DMS153 treated with DMSO at 0.1 percent for 48 hours (cell line): ENCODE measurements around the gene FAM53A.
"Not testable (repeated sequence)": the region's sequence is repeated elsewhere in the genome, so short reads cannot be mapped to it uniquely, and the experiment has no call there.

Experiments used
- DNase-seq: peaks from one replicate; lab custom pipeline; 2025; ENCODE audit not compliant: unreplicated experiment; lab: John Stamatoyannopoulos, UW

The FAM53A gene

DNA sequence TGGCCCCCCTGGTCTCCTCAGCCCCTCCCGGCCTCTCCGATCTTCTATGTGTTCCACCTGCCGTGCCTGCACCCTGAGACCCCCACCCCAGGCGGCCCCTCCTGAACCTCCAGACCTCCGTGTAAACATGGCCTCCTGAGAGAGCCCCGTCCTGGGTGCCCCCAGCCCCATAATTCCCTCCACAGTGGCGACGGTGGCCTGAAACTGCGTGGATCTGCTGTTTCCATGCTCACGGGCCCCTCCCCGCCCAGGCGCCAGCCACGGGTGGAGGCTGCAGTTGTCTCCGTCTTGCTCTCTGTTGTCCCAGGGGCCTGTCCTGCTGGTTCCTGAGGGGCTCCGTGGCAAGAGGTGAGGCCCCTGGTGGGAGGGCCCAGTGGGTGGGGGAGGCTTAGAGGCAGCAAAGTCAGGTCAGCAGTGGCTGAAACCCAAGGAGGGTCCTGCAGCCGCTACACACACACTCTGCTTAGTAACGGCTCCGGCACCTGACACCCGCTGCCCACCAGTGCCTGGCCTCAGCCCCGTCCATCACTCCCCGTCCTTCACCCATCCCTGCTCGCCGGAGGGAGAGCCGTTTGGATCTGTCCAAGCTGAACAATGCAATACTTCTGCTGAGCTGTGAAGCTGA is 75.8 kb downstream of the FAM53A start:
- no peak for DNase-seq

DNA sequence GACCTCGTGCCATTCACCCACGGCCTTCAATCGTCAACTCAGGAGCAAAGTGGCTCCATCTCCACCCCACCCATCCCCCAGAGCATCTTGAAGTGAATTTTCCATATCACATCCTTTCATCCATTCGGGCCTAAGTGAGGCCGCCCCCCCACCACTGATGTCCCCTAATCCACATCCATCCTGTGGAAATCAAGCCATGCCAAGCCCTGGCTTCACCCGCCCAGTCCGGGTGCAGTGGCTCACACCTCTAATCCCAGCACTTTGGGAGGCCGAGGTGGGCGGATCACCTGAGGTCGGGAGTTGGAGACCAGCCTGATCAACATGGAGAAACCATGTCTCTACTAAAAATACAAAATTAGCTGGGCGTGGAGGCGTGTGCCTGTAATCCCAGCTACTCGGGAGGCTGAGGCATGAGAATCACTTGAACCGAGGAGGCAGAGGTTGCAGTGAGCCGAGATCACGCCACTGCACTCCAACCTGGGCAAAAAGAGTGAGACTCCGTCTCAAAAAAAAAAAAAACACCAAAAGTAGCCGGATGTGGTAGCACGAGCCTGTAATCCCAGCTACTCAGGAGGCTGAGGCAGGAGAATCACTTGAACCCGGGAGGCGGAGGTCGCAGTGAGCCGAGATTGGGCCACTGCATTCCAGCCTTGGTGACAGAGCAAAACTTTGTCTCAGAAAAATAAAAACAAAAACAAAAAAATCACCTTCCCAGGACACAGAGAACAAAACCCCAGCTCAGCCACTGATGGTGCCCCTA is 76.5 kb downstream of the FAM53A start:
- DNase-seq, result not testable (repeated sequence)

DNA sequence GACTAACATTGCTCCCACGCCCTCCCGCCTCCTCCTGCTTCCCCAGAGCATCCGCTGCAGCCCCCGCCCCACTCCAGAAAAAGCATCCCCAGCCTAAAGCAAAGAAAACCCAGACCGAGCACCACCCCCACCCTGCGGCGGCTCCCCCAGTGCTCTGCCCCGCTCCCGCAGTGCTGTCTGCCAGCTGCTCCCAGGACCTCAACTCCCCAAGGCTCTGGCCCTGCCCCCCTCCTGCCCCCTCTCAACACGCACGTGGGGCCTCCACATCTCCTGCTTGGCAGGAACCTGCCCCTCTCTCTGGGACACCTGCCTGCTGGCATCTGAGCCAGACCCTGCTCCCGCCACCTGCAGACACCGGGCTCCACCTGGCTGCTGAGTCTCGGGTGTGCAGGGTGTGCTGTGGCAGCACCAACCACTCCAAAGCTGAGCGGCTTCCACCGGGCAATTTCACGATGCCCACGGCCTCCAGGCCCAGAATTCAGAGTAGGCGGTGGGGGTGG is 79.4 kb downstream of the FAM53A start:
- no peak for DNase-seq

DNA sequence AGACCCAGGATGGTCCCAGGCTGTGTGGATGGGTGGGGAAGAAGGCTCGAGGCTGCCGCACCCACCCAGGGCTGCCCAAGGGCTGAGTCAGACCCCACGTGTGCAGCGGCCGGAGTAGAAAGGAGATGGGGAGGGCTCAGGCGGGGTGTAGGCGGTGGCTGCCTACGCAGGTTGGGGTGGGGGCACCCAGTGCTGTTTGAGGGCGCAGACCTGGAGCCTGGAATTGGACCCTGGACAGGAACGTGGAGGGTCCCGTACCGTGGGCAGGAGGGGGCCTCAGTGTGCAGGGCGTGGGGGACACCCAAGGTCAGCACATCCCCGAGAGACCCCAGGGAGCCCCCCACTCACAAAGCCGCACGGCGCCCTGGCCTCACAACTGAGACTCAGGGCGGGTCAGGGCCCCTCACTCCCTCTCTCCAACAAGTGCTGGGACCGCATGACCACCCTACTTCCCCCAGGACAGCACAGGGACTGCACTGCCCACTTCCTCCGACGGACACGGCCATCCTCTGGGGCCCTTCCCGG is 79.9 kb downstream of the FAM53A start:
- no peak for DNase-seq

DNA sequence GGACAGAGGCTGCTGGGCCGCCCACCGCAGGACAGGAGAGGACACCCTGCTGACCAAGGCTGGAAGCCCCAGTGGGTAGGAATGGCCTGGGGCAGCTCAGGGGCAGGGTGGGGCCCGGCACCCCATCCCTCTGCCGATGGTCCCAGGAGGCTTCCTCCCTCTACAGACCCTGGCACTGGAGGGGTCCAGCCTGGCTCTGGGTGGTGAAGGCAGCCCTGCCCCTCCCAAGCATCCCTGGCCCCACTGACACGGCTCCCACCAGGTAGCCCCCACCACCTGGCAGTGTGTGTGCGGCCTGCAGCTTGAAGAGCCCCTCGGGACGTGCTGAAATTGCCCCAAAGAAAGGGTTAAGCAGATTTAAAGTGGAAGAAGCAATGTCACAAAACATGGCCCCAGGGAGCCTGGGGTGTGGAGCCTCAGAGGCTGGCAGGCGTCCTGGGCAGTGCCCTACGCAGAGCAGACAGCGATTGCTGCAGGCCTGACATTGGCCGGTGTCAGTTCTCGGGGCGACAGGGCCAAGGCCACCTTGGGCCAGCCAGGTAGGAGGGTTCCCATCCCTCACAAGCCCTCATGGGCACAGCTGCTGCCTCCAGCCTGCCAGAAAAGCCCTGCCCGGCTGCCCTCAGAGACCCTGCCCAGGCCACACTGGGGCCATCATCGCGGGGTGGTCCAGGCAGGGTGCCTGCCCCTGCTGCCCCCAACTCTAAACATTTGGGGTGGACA is 80.5 kb downstream of the FAM53A start:
- DNase-seq, result no peak

DNA sequence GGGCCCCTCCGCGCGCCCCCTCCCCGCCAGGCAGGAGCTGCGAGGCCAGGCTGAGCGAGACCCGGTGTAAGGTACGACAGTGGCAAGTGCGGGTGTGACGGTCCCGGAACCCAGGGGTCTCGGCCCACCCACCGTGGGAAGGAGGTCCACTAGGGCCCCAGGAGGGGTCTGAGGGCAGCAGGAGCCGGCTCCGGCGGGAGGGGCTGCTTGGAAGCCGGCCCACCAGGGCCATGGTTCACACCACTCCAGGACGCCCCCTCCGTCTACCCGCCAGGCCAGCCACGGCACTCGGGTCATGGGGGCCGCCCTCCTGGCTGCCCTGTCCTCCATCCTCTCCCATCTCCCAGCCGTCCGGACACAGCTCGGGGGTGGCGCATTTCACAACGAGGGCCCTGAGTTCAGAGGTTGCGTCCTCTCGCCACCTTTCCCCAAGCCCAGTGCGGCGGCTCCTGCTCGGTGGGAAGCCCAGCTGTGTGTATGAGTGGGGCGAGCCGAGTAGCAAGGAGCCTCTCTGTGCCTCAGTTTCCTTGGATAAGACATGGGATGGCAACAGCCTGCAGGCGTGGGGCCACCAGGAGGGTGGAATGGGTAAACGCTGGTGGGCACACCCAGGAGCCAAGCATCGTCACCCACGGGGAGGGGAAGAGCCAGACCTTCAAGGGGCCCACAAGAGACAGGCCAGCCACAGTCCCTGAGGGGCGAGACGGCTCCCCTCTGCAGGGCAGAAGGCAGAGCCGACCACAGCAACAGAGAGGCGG is 81.3 kb downstream of the FAM53A start:
- DNase-seq, result no peak

DNA sequence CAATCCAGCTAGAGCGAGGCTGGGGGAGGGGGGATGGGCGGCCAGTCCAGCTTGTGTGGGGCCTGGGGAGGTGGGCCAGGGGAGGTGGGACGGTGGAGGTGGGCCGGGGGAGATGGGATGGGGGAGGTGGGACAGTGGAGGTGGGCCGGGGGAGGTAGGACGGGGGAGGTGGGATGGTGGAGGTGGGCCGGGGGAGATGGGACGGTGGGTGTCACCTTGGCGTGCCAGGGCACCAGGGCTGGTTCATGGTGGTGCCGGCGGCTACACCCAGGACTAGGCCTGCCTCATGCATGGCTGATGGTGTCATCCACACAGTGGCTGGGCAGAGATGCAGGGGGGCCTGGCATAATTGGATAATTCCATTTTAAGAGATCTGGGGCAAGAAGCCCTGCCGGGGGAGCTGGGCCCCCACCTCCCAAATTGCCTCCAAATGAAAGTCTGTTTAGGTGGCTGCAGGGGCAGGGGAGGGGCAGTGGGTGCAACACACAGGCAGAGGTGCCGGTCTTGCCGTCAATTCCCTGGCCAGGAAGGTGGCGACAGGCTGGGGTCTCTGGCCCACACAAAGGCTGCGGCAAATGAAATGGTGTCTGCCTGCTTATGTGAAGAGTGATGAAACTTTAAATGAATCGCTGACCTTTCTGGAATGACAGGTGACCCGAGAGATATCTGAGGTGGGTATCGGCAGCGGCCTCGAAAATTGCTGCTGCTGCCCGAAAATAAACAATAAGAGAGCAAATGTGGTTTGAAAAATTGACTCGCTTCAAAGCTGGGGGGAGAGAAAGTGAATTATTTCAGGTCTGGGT is 82.1 kb downstream of the FAM53A start:
- no peak for DNase-seq

DNA sequence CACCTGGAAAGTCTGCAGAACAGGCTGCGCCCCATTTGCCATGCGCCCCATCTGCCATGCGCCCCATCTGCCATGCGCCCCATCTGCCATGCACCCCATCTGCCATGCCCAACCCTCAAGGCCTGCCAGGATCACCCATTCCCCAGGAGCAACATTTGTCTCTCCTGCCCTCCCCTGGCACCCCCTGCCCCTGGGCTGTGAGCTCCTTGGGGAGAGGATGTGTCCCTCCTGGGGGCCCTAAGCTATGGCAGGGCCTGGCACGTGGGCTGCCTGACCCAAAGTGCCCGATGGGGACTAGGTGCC is 82.6 kb downstream of the FAM53A start:
- no peak for DNase-seq

DNA sequence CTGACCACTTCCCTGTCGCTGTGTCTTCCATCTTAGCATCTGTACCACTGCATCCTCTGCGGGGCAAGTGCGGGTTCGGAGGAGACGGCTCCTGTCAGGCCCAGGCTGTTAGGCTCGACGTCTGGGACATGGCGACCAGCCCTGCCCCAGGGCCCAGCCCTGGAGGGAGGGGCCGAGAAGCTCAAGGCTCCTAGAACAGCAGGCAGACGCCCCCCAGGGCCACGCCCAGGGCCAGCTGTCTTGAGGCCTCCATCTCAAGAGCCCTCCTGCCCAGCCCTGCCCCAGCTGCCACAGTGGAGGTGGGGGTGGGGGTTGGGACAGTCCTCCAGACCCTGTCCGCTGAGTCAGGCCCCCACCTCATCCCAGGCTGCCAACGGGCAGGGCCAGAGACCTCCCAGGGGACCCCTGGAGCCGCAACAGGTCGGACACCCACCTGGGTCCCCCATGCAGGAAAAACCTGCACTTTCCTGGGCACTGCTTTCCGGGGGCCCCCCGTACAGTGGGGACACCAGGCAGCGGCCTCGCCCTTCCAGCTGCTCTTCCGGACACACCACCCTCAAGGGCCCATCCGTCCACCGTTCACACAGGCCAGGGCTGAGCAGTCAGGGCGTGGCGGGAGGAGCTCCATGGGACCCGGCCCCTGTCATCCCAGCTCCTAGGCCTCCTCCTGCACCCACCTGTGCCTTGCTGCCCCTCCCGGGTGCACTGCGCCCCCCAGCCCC is 83.1 kb downstream of the FAM53A start:
- no peak for DNase-seq

DNA sequence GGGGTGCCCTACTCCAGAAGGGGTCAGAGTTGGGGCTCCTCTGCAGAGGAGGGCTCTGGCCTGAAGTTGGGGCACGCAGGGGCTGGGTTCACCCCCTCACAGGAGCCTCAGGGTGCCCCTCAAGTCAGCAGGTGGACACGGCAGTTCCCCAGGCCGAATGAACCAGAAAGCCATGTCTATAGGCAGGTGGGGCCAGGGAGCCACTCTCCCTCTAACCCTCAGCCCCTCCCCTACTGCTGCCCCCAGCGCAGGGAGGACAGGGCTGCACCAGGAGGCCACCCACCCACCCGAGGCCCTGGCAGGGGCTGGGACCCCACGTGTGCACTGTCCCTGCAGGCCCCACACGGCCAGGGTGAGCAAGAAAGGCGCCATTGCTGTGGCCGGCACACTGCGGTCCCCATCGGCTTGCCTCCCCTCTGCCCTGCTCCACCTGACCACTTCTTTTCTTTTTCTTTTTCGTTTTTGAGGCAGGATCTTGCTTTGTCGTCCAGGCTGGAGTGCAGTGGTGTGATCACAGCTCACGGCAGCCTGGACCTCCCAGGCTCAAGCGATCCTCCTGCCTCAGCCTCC is 83.8 kb downstream of the FAM53A start:
- DNase-seq, result no peak

DNA sequence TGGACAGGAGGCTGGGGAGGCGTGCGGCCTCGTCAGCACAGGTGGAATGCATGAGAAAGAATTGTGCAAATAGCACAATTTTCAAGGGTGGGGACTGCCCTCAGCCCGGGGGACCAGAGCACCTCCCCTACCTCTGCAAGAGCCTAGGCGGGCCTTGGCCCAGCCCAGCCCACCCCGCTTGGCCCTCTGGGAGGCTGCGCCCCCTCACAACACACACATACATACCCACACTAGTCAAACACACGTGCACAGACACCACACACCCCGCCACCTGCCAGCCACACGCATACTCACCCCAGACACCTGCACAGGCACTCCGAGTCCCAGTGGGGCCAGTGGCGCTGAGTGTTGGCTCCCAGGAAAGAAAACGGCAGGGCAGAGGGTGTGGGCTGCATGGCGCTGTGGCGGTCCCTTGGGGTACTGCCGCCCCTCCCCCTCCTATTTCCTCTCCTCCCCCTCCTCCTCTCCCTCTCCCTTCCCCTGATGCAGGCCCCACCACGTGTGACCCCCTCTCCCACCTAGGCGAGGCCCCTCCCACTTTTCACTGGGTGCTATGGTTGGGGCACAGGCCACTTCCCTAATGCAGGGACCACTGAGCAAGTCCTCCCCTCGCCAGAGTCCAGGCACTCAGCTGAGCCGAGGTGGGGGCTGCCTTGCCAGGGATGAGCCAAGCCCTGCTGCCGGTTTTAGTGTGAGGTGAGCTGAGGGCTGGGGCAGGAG is 84.5 kb downstream of the FAM53A start:
- no peak for DNase-seq

DNA sequence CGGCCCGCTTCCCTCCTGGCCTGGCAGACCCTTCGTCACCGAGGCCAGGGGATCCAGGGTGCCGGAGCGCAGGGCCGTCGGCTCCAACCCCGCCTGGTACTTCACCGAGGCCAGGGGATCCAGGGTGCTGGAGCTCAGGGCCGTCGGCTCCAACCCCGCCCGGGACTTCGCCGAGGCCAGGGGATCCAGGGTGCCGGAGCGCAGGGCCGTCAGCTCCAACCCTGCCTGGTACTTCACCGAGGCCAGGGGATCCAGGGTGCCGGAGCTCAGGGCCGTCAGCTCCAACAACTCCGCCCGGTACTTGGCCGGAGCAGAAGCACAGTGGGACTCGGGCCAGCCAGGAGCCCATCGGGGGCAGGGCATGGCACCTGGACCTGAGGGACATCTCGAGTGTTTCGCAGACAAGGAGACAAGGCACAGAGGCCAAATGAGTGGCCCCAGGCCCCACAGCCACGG is 85.1 kb downstream of the FAM53A start:
- no peak for DNase-seq

DNA sequence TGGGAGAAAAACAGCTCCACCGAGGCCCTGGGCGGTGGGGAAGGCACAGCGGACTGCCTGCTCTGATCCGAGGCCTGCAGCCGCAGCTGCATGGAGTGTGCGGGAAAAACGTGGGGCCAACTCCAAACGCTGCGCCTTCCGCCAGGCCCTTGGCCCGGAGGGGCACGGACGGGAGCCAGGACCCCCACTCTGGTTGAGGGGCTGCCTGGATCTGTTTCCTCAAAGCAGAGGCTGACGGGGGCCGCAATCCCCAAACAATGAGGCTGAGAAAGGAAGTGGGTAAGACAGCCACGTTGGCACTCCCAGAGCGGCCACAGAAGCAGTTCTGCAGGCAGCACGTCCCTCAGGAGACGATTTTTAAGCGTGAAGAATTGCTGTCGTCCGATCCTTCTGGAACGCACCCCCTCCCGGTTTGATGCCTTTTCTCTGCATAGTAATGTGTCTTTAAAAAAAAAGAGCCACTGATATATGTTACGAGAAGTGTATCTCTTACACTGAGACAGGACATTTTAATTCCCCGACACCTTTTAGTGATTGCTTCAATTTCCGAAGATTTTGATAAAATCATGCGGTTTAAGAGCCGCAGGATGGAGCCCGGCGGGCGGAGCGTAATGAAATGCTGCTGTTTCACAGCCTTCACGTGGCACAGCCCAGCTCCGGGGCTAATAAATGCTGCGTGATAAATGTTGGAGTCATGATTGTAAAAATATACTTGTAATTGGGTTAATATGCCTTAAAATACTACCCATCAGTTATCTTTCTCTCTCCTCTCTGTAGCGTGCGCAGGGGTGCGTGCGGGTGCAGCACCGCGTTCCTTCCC is 85.7 kb downstream of the FAM53A start:
- no peak for DNase-seq

DNA sequence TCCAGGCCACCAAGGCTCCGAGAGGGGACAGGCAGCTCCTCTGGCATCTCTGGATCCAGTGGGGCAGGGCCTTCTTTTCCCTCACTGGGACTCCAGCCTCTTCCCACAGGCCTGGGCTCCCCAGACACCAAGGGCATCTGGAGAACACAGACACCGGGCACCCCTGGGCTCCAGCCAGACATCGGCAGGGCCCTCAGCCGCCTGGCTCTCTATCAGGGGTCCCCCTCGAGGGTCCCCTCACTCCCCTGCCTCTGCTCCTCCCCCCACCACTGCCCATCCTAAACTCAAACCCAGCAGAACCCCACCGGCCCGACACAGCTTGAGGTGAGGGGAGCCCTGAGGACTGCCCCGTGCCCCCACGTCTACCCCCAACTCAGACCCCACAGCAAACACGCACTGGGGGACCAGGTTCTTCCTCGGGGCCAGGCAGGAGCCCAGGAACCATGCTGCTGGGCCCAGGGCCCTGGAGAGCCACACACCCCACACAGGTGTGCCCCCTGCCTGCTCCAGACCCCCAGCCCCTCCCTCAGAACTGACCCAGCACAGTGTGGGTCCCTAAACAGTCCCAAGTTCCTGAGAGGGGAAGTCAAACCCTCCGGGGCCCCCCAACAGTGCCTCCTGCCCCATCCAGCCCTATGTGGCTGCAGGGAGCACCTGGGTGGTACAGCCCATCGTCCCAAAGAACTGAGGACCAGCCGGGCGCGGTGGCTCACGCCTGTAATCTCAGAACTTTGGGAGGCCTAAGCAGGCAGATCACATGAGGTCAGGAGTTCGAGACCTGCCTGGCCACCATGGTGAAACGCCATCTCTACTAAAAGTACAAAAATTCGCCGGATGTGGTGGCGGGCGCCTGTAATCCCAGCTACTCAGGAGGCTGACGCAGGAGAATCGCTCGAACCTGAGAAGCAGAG is 86.8 kb downstream of the FAM53A start:
- DNase-seq, result no peak

DNA sequence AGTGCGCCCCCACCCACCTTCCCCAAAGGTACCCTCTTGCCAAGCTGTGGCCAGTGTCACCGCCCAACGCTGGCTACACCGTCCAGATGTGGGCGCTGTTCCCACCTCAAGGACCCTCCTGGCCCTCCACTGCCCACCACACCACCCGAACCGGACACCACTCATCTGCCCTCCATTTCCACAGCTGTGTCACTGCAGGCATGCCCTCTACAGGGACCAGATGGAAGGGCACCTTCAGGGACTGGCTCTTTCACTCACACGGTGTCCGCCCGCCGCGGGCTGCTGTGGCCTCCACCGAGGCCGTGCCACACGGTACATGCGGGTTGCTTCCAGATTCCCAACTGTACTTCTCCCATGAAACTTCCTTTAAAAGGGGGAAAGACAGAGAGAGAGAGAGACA is 87.7 kb downstream of the FAM53A start:
- DNase-seq, result no peak

DNA sequence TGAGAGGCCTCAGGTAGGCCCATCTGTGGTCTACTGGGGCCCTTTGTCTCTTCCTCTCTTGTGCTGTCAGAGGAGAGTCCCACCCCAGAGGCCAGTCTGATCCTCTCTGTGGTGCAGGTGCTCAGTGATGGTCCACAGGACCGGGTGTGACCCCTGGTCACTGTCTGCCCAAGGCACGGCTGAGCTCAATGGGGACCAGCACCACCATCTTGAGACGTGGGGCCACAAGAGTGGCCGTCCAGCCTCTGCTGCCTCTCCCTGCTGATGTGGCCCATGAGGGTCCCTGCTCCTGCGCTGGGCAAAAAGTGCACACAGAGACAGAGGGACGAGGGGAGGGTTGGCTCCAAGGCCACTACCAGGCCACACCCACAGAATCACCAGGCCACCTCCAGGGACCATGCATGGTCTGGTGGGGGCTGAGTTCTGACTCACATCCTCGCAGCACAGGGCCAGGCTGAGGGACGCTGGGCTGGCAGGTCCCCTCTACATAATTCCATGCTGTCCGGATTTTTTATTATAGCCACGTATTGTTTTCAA is 88.3 kb downstream of the FAM53A start:
- DNase-seq, result no peak
